Neutrophil (primary cell): ENCODE measurements around the gene RAI14.

ENCODE experiments used
- H3K27ac ChIP-seq: fragments of 200-600 bp; sonication (generic); 2 replicates; pipeline ENCODE4 v1.5.1; 2016; ENCODE audit warnings: mild to moderate bottlenecking, moderate library complexity
- H3K27me3 ChIP-seq: fragments of 200-600 bp; sonication (generic); 2 replicates; pipeline ENCODE4 v1.6.0; 2016; ENCODE audit warnings: mild to moderate bottlenecking
- H3K36me3 ChIP-seq: fragments of 200-600 bp; sonication (generic); 2 replicates; pipeline ENCODE4 v1.5.1; 2017
- H3K4me1 ChIP-seq, 2 experiments: fragments of 200-600 bp in 1 of 2; sonication (generic) in 1 of 2; 1 replicate in 1 of 2; 2 replicates in 1 of 2; pipeline versions ENCODE4 v1.5.1 to v1.6.1; 2013 to 2016; ENCODE audit warnings: low read depth in 1 of 2, low read length in 1 of 2, mild to moderate bottlenecking in 1 of 2, moderate library complexity in 1 of 2; ENCODE audit not compliant: control insufficient read depth in 1 of 2, insufficient read depth in 1 of 2
- H3K4me3 ChIP-seq, 2 experiments: fragments of 200-600 bp in 1 of 2; sonication (generic) in 1 of 2; 1 replicate in 1 of 2; 2 replicates in 1 of 2; pipeline ENCODE4 v1.5.1; 2013 to 2016; ENCODE audit warnings: low read depth in 1 of 2, low read length in 1 of 2, mild to moderate bottlenecking in 1 of 2, moderate library complexity in 1 of 2
- H3K9me3 ChIP-seq: fragments of 200-600 bp; sonication (generic); 2 replicates; pipeline ENCODE4 v1.5.1; 2016
- CTCF ChIP-seq: fragments of 200-600 bp; sonication (generic); IDR thresholded peaks from 2 replicates; pipeline ENCODE4 v1.5.1; 2016; ENCODE audit warnings: antibody characterized with exemption

The RAI14 gene

GRCh38 chr5:34611464-34612415, 44.4 kb upstream of the RAI14 start:
- Histone ChIP-seq H3K4me1 (no peaks in the 10 kb centered on the region), H3K9me3 (no peaks in the 10 kb centered on the region), H3K27ac (no peak overlapping the region), H3K4me3 (no peak overlapping the region), H3K36me3 (no peaks in the 10 kb centered on the region), H3K27me3 (no peaks in the 10 kb centered on the region)
- no peak for TF ChIP-seq CTCF

GRCh38 chr5:34616651-34617050, 39.5 kb upstream of the RAI14 start:
- no peaks in the 10 kb centered on the region for H3K36me3 ChIP-seq
- no peaks in the 10 kb centered on the region for H3K4me1 ChIP-seq
- H3K9me3 ChIP-seq = no peaks in the 10 kb centered on the region
- no peak overlapping the region for H3K27ac ChIP-seq
- TF ChIP-seq CTCF = no peak
- no peak overlapping the region for H3K4me3 ChIP-seq
- no peaks in the 10 kb centered on the region for H3K27me3 ChIP-seq

GRCh38 chr5:34618371-34619065, 37.6 kb upstream of the RAI14 start:
- no peak for TF ChIP-seq CTCF
- Histone ChIP-seq H3K27ac (no peak overlapping the region), H3K36me3 (no peaks in the 10 kb centered on the region), H3K4me3 (no peak overlapping the region), H3K27me3 (no peaks in the 10 kb centered on the region), H3K9me3 (no peaks in the 10 kb centered on the region), H3K4me1 (no peaks in the 10 kb centered on the region)

DNA sequence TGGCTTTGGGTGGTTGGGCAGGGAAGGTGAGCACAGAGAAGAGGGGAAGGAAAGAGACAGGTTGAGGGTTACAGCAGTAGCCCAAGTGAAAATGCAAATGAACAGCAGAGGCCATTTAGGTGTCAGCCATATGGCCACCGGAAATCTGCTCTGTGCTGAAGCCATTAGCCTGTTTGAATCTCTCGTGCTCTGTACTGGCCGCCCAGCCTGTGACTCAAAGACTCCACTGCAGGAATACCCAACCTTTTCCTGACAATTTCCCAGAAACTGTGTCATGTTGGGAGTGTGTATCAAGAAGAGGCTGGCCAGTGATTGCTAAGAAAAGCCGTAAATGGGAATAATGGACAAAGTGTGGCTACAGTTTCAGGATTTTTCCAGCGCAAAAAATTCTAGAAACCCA, 35.9 kb upstream of the RAI14 start:
- no peak overlapping the region for H3K27ac ChIP-seq
- H3K9me3 ChIP-seq = no peaks in the 10 kb centered on the region
- H3K27me3 ChIP-seq = no peaks in the 10 kb centered on the region
- H3K36me3 ChIP-seq = no peaks in the 10 kb centered on the region
- H3K4me3 ChIP-seq = no peak overlapping the region
- no peaks in the 10 kb centered on the region for H3K4me1 ChIP-seq
- no peak for TF ChIP-seq CTCF

DNA sequence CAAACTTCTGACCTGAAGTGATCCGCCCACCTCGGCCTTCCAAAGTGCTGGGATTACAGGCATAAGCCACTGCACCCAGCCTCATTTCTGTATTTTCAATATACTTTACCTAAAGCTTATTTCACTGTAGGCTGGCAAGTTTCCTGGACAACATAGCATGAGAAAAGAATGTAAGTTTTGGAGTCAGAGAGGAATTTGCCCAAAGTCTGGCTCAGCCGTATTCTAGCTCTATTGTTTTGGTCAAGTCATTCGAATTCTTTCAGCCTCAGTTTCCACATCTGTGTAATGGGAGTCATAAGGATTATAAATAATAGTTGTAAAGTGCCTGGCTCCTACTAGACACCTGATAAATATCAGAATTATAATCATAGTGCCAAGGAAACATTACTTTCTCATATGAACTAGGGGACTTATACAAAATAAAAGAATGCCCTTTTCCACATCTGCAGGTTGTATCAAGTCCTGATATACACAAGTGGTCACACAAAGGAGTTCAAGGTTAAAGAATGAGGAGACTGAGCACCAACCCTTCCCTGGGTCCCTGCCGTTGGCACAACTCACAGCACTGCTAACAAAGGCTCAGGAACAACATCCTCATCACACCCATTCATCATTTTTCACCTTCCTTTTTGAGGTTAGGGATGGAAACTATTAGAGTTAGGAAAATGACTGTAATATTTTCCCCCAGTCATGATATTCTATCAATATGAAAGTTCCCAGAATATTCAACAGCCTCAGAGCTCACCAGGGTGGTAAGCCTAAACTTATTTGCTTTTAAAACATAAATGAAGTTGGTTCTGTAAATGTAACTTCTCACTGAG, 34.6 kb upstream of the RAI14 start:
- Histone ChIP-seq H3K4me3 (no peak overlapping the region), H3K27ac (no peak overlapping the region), H3K9me3 (no peaks in the 10 kb centered on the region), H3K4me1 (no peaks in the 10 kb centered on the region), H3K27me3 (no peaks in the 10 kb centered on the region), H3K36me3 (no peaks in the 10 kb centered on the region)
- no peak for TF ChIP-seq CTCF
